ENCODE results near the gene CHRNA9.

- TF ChIP-seq CTCF (conservative IDR thresholded peaks at IDR 0.05; ENCODE audit: low read length): no peak
- no peak for TF ChIP-seq EZH2phosphoT487 (IDR thresholded peaks at IDR 0.05; ENCODE audit: borderline replicate concordance, low read depth, low read length)
These were observed 18.8 kb upstream of the CHRNA9 start for GRCh38 chr4:40316333-40316781.
